H9 (cell line): Measurements from ENCODE around the gene HHEX. TPM values are rescaled to one million over a fixed set of nuclear protein-coding genes. Genes with fewer than 3 reads are reported as not detected.

Experiments used
- DNase-seq: peaks from one replicate; pipeline ENCODE4 v3.0.0-alpha.2; 2017
- H2AFZ ChIP-seq: one replicate; pipeline ENCODE4 v1.6.1; 2013; ENCODE audit warnings: mild to moderate bottlenecking, low read length, control low read depth, moderate library complexity
- H2AK5ac ChIP-seq: 2 replicates; pipeline ENCODE4 v1.6.1; 2013; ENCODE audit warnings: low read length, control low read depth, mixed read lengths; ENCODE audit not compliant: insufficient read length
- H2BK120ac ChIP-seq: one replicate; pipeline ENCODE4 v1.6.1; 2013; ENCODE audit warnings: low read depth, mild to moderate bottlenecking, low read length, control low read depth, inconsistent platforms; ENCODE audit not compliant: poor library complexity, severe bottlenecking
- H2BK12ac ChIP-seq: 2 replicates; pipeline ENCODE4 v1.6.1; 2013; ENCODE audit warnings: low read length, control low read depth, mixed read lengths, low read depth; ENCODE audit not compliant: insufficient read length
- H2BK15ac ChIP-seq: 2 replicates; pipeline ENCODE4 v1.6.1; 2013; ENCODE audit warnings: low read depth, low read length, control low read depth
- H2BK20ac ChIP-seq: one replicate; pipeline ENCODE4 v1.6.1; 2013; ENCODE audit warnings: low read depth, mild to moderate bottlenecking, low read length, control low read depth, inconsistent platforms; ENCODE audit not compliant: poor library complexity, severe bottlenecking
- H2BK5ac ChIP-seq: 2 replicates; pipeline ENCODE4 v1.6.1; 2013; ENCODE audit warnings: low read length, control low read depth, mixed read lengths; ENCODE audit not compliant: insufficient read length
- H3K14ac ChIP-seq: 2 replicates; pipeline ENCODE4 v1.6.1; 2013; ENCODE audit warnings: low read length, control low read depth; ENCODE audit not compliant: insufficient read depth
- H3K18ac ChIP-seq: 2 replicates; pipeline ENCODE4 v1.6.1; 2013; ENCODE audit warnings: low read depth, mild to moderate bottlenecking, mixed read lengths, low read length, control low read depth; ENCODE audit not compliant: insufficient read length
- H3K23ac ChIP-seq: 2 replicates; pipeline ENCODE4 v1.6.1; 2013; ENCODE audit warnings: low read length, control low read depth, mixed read lengths, low read depth; ENCODE audit not compliant: insufficient read length
- H3K23me2 ChIP-seq: 2 replicates; pipeline ENCODE4 v1.6.1; 2013; ENCODE audit warnings: low read depth, mild to moderate bottlenecking, mixed read lengths, low read length, control low read depth; ENCODE audit not compliant: insufficient read length, poor library complexity, severe bottlenecking
- H3K27ac ChIP-seq: 2 replicates; pipeline ENCODE4 v1.5.1; 2013; ENCODE audit warnings: low read length, control low read depth, mixed read lengths, low read depth; ENCODE audit not compliant: insufficient read length
- H3K27me3 ChIP-seq: 2 replicates; pipeline ENCODE4 v1.6.1; 2013; ENCODE audit warnings: low read length, control low read depth, inconsistent platforms; ENCODE audit not compliant: insufficient read depth
- H3K4ac ChIP-seq: 2 replicates; pipeline ENCODE4 v1.6.1; 2013; ENCODE audit warnings: low read depth, mild to moderate bottlenecking, control low read depth, inconsistent platforms, low read length, moderate library complexity
- H3K4me1 ChIP-seq: 2 replicates; pipeline ENCODE4 v1.6.1; 2013; ENCODE audit warnings: low read length, control low read depth, inconsistent platforms; ENCODE audit not compliant: insufficient read depth
- H3K4me2 ChIP-seq: 2 replicates; pipeline ENCODE4 v1.6.1; 2013; ENCODE audit warnings: low read length, control low read depth, mixed read lengths; ENCODE audit not compliant: insufficient read length, insufficient read depth
- H3K56ac ChIP-seq: 2 replicates; pipeline ENCODE4 v1.6.1; 2013; ENCODE audit warnings: low read depth, mild to moderate bottlenecking, mixed read lengths, low read length, control low read depth; ENCODE audit not compliant: insufficient read length
- H3K79me1 ChIP-seq: 2 replicates; pipeline ENCODE4 v1.6.1; 2013; ENCODE audit warnings: low read depth, mild to moderate bottlenecking, moderate library complexity, low read length, control low read depth, inconsistent platforms; ENCODE audit not compliant: insufficient read depth, poor library complexity, severe bottlenecking
- H3K79me2 ChIP-seq: 2 replicates; pipeline ENCODE4 v1.6.1; 2013; ENCODE audit warnings: low read length, control low read depth, inconsistent platforms; ENCODE audit not compliant: insufficient read depth
- H3K9ac ChIP-seq: 2 replicates; pipeline ENCODE4 v1.6.1; 2013; ENCODE audit warnings: low read length, control low read depth, mixed read lengths; ENCODE audit not compliant: insufficient read length; ENCODE audit errors: extremely low read depth
- H3K9me3 ChIP-seq: one replicate; pipeline ENCODE4 v1.6.1; 2013; ENCODE audit warnings: low read depth, low read length, inconsistent platforms; ENCODE audit not compliant: control insufficient read depth
- H3T11ph ChIP-seq: one replicate; pipeline ENCODE4 v1.6.1; 2013; ENCODE audit warnings: mild to moderate bottlenecking, low read length, control low read depth, inconsistent platforms
- H4K20me1 ChIP-seq: one replicate; pipeline ENCODE4 v1.6.1; 2013; ENCODE audit not compliant: control insufficient read depth, insufficient read length, insufficient read depth
- H4K5ac ChIP-seq: 2 replicates; pipeline ENCODE4 v1.6.1; 2013; ENCODE audit warnings: low read depth, mild to moderate bottlenecking, mixed read lengths, low read length, control low read depth; ENCODE audit not compliant: insufficient read length
- H4K8ac ChIP-seq: replicated peaks from 2 replicates; pipeline ENCODE4 v1.6.1; 2013; ENCODE audit warnings: low read length, control low read depth, mixed read lengths, low read depth; ENCODE audit not compliant: insufficient read length
- H4K91ac ChIP-seq: 2 replicates; pipeline ENCODE4 v1.6.1; 2013; ENCODE audit warnings: low read depth, mild to moderate bottlenecking, moderate library complexity, mixed read lengths, low read length, control low read depth; ENCODE audit not compliant: insufficient read length
- H3K27ac Mint-ChIP-seq, 3 experiments: 2 replicates in 2 of 3; 3 replicates in 1 of 3; pipeline ENCODE4 v1.8.0; 2020 to 2021; ENCODE audit warnings: mixed read lengths in 3 of 3, mild to moderate bottlenecking in 1 of 3, moderate library complexity in 1 of 3
- H3K27me3 Mint-ChIP-seq: 2 replicates; pipeline ENCODE4 v1.8.0; 2021; ENCODE audit warnings: low read depth, mild to moderate bottlenecking, moderate library complexity, mixed read lengths
- H3K36me3 Mint-ChIP-seq, 3 experiments: 2 replicates in 2 of 3; 3 replicates in 1 of 3; pipeline ENCODE4 v1.8.0; 2020 to 2021; ENCODE audit warnings: low read depth in 3 of 3, mixed read lengths in 3 of 3; ENCODE audit not compliant: insufficient read depth in 1 of 3
- H3K4me1 Mint-ChIP-seq, 2 experiments: 2 replicates each; pipeline ENCODE4 v1.8.0; 2020; ENCODE audit warnings: mixed read lengths in 2 of 2
- H3K4me3 Mint-ChIP-seq, 2 experiments: 2 replicates in 1 of 2; 3 replicates in 1 of 2; pipeline ENCODE4 v1.8.0; 2020 to 2021; ENCODE audit warnings: mild to moderate bottlenecking in 2 of 2, mixed read lengths in 2 of 2, moderate library complexity in 1 of 2
- H3K9me3 Mint-ChIP-seq, 2 experiments: 2 replicates in 1 of 2; 3 replicates in 1 of 2; pipeline ENCODE4 v1.8.0; 2020; ENCODE audit warnings: mild to moderate bottlenecking in 2 of 2, mixed read lengths in 2 of 2, moderate library complexity in 1 of 2
- CTCF ChIP-seq: fragments of 200-600 bp; sonication (generic); conservative IDR thresholded peaks from 3 replicates; pipeline ENCODE4 v1.8.0; 2021; ENCODE audit warnings: antibody characterized with exemption, mild to moderate bottlenecking
- WGBS: extraction: QIAGEN DNeasy Blood & Tissue Kit; methylation state at CpG from one replicate; pipeline ENCODE4 v1.1.7; 2013; ENCODE audit warnings: missing lambda C conversion rate, low lambda C conversion rate, mixed read lengths; ENCODE audit not compliant: insufficient read length; ENCODE audit errors: extremely low coverage; 5-methylcytosine and 5-hydroxymethylcytosine counted together
- total RNA-seq: library from RNA; stranded (reverse); gene quantifications from 2 replicates; pipeline ENCODE4 v1.2.1, GENCODE V29; 2021

HHEX gene
- total RNA-seq, 1 experiment from 2014 or later: 2.2 TPM

- no peak overlapping the region for H3K56ac ChIP-seq
- no peak overlapping the region for H3K27ac Mint-ChIP-seq
Measured at GRCh38 chr10:92692080-92692671, 2.4 kb downstream of the HHEX start.

More at GRCh38 chr10:92692080-92692671, 2.4 kb downstream of the HHEX start:
- Histone ChIP-seq H3K23ac (no peak overlapping the region), H4K91ac (no peak overlapping the region), H2AK5ac (no peak overlapping the region), H2BK5ac (no peak overlapping the region), H3K9ac (no peak overlapping the region), H3K79me2 (no peaks in the 10 kb centered on the region), H3K27ac (no peak overlapping the region), H2BK120ac (no peak overlapping the region), H4K5ac (no peak overlapping the region), H3K79me1 (no peaks in the 10 kb centered on the region), H3K27me3 (peaks cover 61% of the 10 kb centered on the region), H3K14ac (no peak overlapping the region), H3K9me3 (no peaks in the 10 kb centered on the region), H3K18ac (no peak overlapping the region), H3T11ph (no peak overlapping the region), H3K4me1 (no peaks in the 10 kb centered on the region; the same call in 1 of the 2 replicates), H4K8ac (no peak overlapping the region), H4K20me1 (no peaks in the 10 kb centered on the region), H3K4ac (no peak overlapping the region), H3K23me2 (peaks cover 40% of the 10 kb centered on the region), H2AFZ (no peak overlapping the region), H3K4me2 (peak overlapping the region; percentile 82), H2BK15ac (no peak overlapping the region), H2BK20ac (no peak overlapping the region), H2BK12ac (no peak overlapping the region)
- peaks cover 0 to 2% of the 10 kb centered on the region in 2 experiments; a peak in 2 of 5 replicates for H3K9me3 Mint-ChIP-seq
- H3K4me1 Mint-ChIP-seq: peaks cover 32 to 38% of the 10 kb centered on the region in 2 experiments
- H3K27me3 Mint-ChIP-seq: peaks cover 93% of the 10 kb centered on the region
- no peak for TF ChIP-seq CTCF
- WGBS: no CpG with 5 or more reads among the region's 34 CpGs
- H3K36me3 Mint-ChIP-seq: peaks cover 0 to 5% (median 0%) of the 10 kb centered on the region in 3 experiments; a peak in 2 of 7 replicates
- DNase-seq: peak; percentile 71
- H3K4me3 Mint-ChIP-seq: peak overlapping the region; percentile 38 to 77
